SK-N-MC (cell line): ENCODE results near the gene TSSK6.

Experiments used
- EZH2 ChIP-seq: fragments of 200-600 bp; sonication (generic); IDR thresholded peaks from one replicate; pipeline ENCODE4 v1.6.1; 2017; ENCODE audit warnings: antibody characterized with exemption
- FOXP2 ChIP-seq: optimal IDR thresholded peaks from 2 replicates; pipeline ENCODE3; 2011; ENCODE audit warnings: mild to moderate bottlenecking, moderate library complexity; ENCODE audit not compliant: insufficient read depth; ENCODE audit errors: extremely low read length, control extremely low read depth
- POLR2AphosphoS5 ChIP-seq: IDR thresholded peaks from 2 replicates; pipeline ENCODE4 v1.6.1; 2012; ENCODE audit warnings: mild to moderate bottlenecking, low read depth, low read length, borderline replicate concordance

GRCh38 chr19:19542507-19542906 lies 27.2 kb upstream of the TSSK6 start:
- no peak for TF ChIP-seq EZH2
- no peak for TF ChIP-seq POLR2AphosphoS5
- TF ChIP-seq FOXP2 = no peak
